ENCODE measurements around the gene UPP2.

UPP2 gene

GRCh38 chr2:158128168-158128973 is 26.7 kb downstream of the UPP2 start:
- TF ChIP-seq CTCF (IDR thresholded peaks at IDR 0.05; ENCODE audit: insufficient read depth, low read length, poor library complexity, severe bottlenecking), result no peak
- no peaks in the 10 kb centered on the region for H3K27me3 ChIP-seq (replicated peaks; ENCODE audit: control insufficient read depth, insufficient read depth, low read length)
- H3K4me3 ChIP-seq (replicated peaks; ENCODE audit: low read depth, low read length), result no peak overlapping the region
- no peak for DNase-seq (ENCODE audit: extremely low read depth, insufficient read length)
- H3K36me3 ChIP-seq (ENCODE audit: control insufficient read depth, insufficient read depth, low read length), result no peaks in the 10 kb centered on the region

GRCh38 chr2:158129037-158129436 is 27.4 kb downstream of the UPP2 start:
- no peak for DNase-seq (ENCODE audit: extremely low read depth, insufficient read length)
- Histone ChIP-seq H3K27me3 (replicated peaks; ENCODE audit: control insufficient read depth, insufficient read depth, low read length) (no peaks in the 10 kb centered on the region), H3K36me3 (ENCODE audit: control insufficient read depth, insufficient read depth, low read length) (no peaks in the 10 kb centered on the region), H3K4me3 (replicated peaks; ENCODE audit: low read depth, low read length) (no peak overlapping the region)
- no peak for TF ChIP-seq CTCF (IDR thresholded peaks at IDR 0.05; ENCODE audit: insufficient read depth, low read length, poor library complexity, severe bottlenecking)

- Histone ChIP-seq H3K27me3 (replicated peaks; ENCODE audit: control insufficient read depth, insufficient read depth, low read length) (no peaks in the 10 kb centered on the region), H3K4me3 (replicated peaks; ENCODE audit: low read depth, low read length) (no peak overlapping the region), H3K36me3 (ENCODE audit: control insufficient read depth, insufficient read depth, low read length) (no peaks in the 10 kb centered on the region)
- no peak for DNase-seq (ENCODE audit: extremely low read depth, insufficient read length)
- TF ChIP-seq CTCF (IDR thresholded peaks at IDR 0.05; ENCODE audit: insufficient read depth, low read length, poor library complexity, severe bottlenecking), result no peak
Observed at GRCh38 chr2:158130832-158131473, 29.3 kb downstream of the UPP2 start.

- H3K36me3 ChIP-seq (ENCODE audit: control insufficient read depth, insufficient read depth, low read length), result no peaks in the 10 kb centered on the region
Observed at GRCh38 chr2:158131483-158131912, 29.8 kb downstream of the UPP2 start.

GRCh38 chr2:158131919-158132566 is 30.4 kb downstream of the UPP2 start:
- TF ChIP-seq CTCF (IDR thresholded peaks at IDR 0.05; ENCODE audit: insufficient read depth, low read length, poor library complexity, severe bottlenecking), result no peak
- H3K36me3 ChIP-seq (ENCODE audit: control insufficient read depth, insufficient read depth, low read length), result no peaks in the 10 kb centered on the region

More at GRCh38 chr2:158131483-158131912, 29.8 kb downstream of the UPP2 start:
- no peaks in the 10 kb centered on the region for H3K27me3 ChIP-seq (replicated peaks; ENCODE audit: control insufficient read depth, insufficient read depth, low read length)
- H3K4me3 ChIP-seq (replicated peaks; ENCODE audit: low read depth, low read length), result no peak overlapping the region
- DNase-seq (ENCODE audit: extremely low read depth, insufficient read length), result no peak
- no peak for TF ChIP-seq CTCF (IDR thresholded peaks at IDR 0.05; ENCODE audit: insufficient read depth, low read length, poor library complexity, severe bottlenecking)

More at GRCh38 chr2:158131919-158132566, 30.4 kb downstream of the UPP2 start:
- Histone ChIP-seq H3K4me3 (replicated peaks; ENCODE audit: low read depth, low read length) (no peak overlapping the region), H3K27me3 (replicated peaks; ENCODE audit: control insufficient read depth, insufficient read depth, low read length) (no peaks in the 10 kb centered on the region; the same call in 1 of the 2 replicates)
- DNase-seq (ENCODE audit: extremely low read depth, insufficient read length), result no peak
